ENCODE data around the gene LHB.

LHB gene

DNA sequence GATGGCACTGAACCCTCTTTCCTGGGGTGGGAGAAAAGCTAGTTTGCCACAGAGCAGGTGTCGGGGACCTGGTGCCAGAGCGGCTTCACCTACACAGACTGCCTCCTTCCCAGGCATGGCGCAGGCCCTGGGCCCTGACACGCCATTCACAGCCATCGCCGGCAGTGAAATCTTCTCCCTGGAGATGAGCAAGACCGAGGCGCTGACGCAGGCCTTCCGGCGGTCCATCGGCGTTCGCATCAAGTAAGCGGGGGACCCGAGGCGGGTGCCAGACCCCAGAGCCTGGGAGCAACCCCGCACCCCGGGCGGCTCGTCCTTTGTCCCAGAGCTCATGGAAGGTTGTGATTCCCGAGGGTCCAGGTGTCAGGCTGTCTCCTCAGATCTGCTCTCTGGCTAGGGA lies 10.0 kb downstream of the LHB start:
- DNase-seq = no peak

DNA sequence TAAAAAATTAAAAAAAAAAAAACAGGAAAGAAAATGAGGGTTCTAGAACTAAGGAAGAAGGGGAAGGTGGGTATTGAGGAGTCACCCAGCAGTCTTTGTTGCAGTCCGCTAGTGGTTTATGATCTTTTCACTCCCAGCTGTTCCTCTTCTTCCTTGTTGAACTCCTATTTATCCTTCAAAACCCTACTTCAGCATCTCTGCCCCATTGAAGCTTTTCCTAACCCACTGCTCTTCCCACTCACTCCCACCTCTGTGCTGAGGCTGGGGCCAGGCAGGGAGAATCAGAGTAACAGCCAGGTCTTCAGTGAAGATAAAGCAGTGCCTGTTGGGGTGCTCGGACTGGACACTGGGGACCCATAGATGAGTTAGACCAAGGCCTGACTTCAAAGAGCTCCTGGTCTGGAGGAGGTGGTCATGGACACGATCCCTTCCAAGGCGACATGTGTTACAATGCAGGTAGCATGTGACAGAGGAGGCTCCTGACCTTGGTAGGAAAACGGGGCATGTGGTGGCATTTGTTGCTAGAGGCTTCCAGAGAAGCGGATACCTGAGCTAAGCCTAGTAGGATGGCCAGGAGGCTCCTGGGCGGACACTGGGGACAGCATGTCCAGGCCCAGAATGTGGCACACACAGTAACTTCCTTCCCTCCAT lies 11.8 kb downstream of the LHB start:
- no peak for DNase-seq

DNA sequence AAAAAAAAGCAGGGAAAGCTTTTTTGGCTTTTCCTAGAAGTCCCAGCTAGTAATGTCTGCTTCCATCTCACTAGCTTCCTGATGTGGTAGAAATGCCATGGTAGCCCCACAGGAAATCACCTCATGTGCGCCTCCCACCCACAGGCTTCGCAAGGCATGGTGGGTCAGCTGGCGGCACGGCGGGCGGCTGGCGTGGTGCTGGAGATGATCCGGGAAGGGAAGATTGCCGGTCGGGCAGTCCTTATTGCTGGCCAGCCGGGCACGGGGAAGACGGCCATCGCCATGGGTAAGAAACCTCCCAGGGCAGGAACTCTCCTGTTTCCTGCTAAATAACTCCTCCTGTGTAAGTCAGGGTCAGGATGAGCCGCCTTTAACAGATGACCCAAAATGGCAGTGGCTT lies 12.8 kb downstream of the LHB start:
- DNase-seq = no peak

GRCh38 chr19:48999481-49000325 lies 17.2 kb downstream of the LHB start:
- DNase-seq = no peak

- no peak for DNase-seq
Observed at GRCh38 chr19:48997972-48998371, 18.9 kb downstream of the LHB start.

GRCh38 chr19:48994035-48994386 lies 22.9 kb downstream of the LHB start:
- DNase-seq = no peak

DNA sequence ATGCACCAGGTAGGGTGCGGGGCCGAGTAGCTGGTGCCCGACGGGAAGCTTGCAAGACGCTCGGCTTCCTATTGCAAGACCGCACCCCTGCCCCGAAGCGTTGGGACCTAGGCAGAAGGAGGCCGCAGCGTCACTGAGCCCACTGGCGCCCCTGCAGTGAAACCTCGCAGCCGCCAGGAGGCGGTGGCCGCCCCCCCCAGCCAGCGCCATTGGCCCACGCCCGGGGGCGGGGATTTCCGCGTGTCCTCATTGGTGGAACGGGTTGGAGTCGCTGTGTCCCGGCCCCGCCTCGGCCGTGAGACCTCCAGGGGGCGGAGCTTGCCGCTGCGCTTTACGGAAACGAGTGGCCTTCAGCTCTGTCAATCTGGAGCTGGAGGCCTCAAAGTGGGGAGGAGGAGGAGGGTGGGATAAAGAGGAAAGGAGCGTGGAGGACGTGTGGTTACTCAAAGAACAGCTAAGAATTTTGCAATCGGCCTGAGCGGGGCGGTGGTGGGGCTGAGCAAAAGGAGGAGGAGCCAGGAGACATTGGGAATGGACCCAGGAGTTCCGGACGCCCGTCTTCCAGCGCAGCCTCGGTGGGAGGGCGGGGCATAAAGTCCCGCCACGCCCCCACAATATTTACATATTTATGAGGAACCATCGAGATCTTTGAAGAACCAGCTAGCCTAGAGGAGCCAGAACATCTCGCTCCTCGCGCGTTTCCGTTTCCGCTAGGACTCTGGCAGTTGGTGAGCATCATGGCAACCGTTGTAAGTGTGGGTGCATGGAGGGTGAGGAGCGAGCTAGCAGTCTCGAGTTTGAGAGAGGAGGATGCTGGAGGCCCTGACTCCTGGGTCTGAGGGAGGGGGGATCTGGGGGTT lies 23.5 kb downstream of the LHB start, which contains the start of the genes GYS1 and RUVBL2:
Gene GYS1 (minus strand): TSS at position 135 of the 860 bp plus-strand sequence. CDS start 197 bp downstream, outside the sequence.
Gene RUVBL2 (plus strand): TSS at position 713 of the 860 bp plus-strand sequence. CDS start 25 bp downstream, at position 738.
- DNase-seq = peak; percentile 99

DNA sequence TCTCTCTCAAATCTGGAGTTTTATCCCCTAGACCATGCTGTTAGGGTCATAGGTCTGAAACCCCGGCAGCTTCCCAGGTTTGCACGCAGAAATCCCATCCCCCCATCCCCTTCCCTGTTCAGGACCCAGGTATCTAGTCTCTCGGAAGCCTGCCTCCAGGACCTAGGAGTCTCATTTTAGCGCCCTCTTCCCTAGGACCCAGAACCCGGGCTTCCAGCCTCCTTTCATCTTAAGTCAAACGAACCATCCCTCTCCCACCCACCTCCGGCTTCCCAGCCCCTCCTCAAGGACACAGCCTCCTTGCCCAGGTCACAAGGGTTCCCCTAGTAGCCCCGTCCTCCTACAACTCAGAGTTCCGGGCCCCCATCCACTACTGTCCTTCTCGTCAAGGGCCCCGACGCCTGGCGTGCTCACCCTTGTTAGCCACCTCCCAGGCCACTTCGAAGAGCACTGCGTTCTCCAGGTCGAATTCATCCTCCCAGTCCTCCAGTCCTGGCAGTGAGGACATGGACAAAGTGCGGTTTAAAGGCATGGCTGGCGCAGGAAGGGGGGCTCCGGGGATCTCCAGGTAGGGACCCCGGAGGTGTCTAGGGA lies 24.2 kb downstream of the LHB start:
- no peak for DNase-seq

DNA sequence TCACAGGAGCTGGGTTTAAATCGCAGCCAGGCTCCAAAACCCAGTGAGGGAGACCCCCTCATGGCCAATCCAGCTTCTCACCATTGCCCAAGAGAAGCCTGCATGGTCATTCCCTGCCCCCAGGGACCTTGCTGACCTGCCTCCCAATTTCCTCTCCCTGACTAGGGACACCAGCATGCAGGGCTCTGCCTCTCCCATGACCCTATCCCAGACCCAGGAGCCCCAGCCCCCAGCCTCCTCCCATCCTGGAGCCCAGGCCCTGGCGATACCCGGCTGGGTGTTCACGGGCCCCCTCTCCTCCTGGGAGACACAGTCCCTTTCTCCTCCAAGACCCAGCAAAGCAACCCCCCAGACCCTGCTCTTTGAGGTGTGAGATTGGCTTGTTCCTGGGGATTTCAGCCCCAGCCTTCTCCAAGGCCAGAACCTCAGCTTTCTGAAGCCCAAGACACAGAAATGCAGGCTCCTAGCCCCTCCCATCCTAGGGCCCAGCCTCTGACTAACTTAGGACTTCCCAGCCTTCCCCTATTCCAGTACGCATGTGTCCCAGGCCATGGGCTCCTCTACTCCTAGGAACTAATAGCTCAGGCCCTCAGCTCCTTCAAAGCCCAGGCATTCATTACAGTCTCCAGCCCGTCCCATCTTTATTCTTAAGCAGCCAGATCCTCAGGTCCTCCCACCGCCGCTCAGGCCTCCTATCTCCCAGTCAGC lies 24.9 kb downstream of the LHB start:
- no peak for DNase-seq

DNA sequence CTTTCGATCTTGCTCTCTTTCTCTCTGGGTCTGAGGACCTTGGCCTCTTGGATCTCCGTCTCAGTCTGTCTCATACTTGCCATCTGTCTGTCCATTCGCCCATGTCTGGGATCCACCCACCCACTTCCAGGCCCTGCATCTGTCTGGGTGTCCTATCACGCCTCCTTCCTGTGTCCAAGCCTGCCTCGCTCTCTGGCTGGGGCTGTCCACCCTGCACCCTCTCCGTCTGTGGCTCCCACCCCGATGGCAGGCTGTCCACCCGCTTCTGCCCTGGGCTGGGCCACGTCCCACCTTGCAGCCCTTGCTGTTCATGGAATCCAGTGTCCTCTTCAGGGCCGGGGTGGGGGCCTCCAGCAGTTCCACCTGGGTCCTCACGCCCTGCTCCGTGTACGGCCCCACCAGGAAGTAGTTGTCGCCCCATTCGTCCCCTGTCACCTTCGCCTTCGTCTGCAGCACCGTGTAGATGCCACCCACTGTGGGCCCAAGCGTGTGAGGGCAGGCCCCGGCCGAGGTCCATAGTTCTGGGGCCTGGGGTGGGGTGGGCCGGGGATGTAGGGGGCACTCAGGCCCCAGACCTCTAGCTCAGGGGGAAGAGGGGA lies 25.8 kb downstream of the LHB start:
- DNase-seq = no peak

DNA sequence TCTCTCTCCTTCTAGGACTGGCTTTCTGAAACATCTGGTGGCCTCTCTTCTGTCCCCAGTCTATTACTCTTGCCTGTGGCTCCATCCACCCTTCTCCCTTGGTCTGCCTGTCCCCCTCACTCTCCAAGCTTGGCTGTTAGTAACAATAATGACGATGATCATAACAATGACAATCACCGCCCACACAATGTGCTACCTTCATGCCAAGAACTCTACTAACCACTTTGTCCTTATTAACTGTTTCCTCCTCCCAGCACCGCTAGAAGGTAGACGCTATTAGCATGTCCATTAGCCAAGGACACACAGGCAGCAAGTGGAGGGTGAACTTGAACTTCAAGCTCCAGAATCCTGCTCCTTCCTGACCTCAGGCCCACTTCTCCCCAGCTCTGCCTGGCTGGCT lies 26.5 kb downstream of the LHB start:
- no peak for DNase-seq

GRCh38 chr19:48989701-48990291 lies 27.1 kb downstream of the LHB start:
- DNase-seq = no peak

DNA sequence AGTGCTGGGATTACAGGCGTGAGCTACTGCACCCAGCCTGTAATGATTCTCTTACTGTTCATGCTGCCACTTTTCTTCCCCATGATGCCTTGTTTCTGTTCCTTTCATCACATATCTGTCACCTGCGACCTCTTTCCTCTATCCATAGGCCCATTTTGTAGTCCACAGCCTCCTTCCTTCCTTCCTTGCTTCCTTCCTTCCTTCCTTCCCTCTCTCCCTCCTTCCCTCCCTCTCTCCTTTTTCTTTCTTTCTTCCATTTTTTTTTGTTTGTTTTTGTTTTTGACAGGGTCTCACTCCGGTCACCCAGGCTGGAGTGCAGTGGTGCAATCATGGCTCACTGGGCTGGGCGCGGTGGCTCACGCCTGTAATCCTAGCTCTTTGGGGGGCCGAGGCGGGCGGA lies 28.0 kb downstream of the LHB start:
- no peak for DNase-seq

DNA sequence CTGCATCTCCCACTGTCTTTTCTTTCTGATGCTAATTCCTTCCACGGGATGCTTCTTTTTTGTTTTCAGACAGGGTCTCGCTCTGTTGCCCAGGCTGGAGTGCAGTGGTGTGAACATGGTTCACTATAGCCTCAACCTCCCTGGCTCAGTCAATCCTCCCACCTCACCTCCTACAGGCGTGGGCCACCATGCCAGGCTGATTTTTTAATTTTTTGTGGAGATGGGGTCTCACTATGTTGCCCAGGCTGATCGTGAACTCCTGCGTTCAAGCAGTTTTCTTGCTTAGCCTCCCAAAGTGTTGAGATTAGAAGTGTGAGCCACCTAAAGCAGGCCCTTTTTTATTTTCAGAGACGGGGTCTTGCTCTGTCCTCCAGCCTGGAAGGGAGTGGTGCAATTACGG lies 28.6 kb downstream of the LHB start:
- DNase-seq = no peak

DNA sequence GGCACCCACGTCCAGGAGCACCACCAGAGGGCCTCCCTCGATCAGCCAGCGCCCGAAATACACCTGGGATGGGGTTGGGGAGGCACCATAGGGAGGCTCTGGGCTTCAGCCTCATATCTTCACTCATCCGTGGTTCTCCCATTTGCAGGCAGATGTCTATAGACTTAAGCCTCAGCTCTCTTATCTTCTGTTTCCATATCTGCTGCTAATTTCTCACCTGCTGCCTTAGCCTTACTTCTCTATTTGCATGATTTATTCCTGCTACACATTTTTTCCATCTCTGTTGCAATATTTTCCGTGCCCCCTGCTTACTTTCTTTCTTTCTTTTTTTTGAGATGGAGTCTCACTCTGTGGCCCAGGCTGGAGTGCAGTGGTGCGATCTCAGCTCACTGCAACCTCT lies 29.6 kb downstream of the LHB start:
- DNase-seq = no peak

GRCh38 chr19:48986211-48986610 lies 30.7 kb downstream of the LHB start:
- DNase-seq = no peak

DNA sequence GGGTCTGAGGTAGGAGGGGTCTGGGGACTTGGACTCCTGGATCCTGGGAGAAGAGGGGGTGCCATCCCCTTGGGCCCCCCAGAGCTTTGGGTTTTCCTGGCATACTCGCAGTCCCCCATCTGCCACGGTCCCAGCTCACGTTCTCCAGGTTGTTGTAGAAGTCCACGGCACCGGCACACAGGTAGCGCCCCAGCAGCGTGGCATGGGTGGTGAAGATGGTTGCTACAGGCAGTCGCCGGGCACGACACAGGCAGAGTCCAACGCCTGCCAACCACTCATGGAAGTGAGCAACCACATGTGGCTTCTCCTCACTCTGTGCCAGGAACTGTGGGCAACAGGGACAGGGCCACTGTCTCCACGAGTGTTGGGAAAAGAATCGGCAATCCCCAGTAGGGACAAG lies 31.2 kb downstream of the LHB start:
- no peak for DNase-seq

GRCh38 chr19:48982280-48982679 lies 34.6 kb downstream of the LHB start:
- no peak for DNase-seq

DNA sequence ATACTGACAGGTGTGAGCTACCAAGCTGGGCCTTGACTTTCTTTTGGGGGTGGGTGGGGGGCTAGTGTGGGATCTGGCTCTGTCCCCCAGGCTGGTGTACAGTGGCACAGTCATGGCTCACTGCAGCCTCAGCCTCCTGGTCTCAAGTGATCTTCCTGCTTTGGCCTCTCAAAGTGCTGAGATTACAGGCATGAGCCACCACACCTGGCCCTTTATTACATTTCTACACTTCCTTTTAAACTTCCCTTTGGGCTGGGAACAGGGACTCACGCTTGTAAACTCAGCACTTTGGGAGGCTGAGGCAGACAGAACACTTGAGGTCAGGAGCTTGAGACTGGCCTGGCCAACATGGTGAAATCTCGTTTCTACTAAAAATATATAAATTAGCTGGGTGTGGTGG lies 39.8 kb downstream of the LHB start:
- DNase-seq = no peak

GRCh38 chr19:48975947-48976847 lies 40.7 kb downstream of the LHB start:
- no peak for DNase-seq
